Measurements from ENCODE around the gene A3GALT2.

The A3GALT2 gene

DNA sequence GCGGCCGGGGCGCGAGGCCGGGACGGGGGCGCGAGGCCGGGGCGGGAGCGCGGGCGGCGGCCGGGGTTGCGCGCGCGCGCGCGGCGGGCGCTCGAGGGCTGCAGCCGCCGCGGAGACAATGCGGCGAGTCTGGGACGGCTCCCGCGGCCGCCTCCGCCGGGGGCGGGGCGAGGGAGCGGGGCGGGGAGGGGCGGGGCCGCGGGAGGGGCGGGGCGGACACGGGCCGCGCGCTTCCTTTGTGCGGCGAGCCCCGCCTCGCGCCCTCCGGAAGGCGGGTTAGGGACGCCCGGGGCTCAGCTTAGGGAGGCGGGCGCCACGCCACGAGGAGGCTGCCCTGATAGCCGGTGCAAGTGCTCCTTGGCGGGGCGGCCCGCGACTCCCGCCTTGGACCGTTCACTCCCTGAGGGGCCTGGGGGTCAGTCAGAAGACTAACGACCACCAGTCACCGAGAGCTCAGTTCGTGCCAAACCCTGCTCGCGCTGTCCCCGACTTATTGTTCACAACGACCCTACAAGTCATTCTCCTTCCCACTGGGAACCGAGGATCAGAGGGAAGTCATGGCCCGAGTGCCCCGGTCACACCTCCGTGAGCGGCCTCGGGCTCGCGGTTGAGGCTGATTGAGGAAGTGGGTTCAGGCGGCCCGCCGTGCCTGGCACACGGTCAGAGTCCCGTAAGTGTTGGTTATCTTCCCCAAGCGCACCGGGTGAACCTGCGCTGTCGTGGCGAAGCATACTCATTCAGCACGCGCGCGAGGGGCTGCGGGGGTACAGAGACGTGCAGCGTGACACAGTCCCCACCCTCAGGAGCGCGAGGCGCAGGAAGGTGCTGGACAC lies 29.1 kb upstream of the A3GALT2 start:
- DNase-seq: peak; percentile 84

GRCh38 chr1:33349081-33349759 lies 28.3 kb upstream of the A3GALT2 start:
- DNase-seq: peak; percentile 44

DNA sequence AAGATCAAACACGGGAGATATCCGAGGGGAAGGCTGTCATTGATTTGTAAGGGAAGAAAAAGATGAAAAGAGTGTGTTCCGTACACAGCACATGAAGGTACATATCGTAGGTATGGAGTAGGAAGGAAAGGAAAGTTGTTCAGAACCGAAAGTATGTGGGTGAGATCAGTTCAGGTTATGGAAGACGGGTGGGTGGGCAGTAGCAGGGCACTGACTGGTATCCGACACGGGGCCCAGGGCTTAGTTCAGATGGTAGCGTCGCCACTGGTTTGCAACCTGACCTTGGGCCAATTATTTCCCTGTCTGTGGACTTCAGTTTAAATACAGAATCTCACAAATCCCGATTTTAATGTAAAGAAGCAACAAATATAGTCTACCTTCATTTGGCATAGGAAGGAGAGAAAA lies 27.8 kb upstream of the A3GALT2 start:
- no peak for DNase-seq

- DNase-seq: no peak
Observed at GRCh38 chr1:33348194-33348593, 27.3 kb upstream of the A3GALT2 start.

- peak; percentile 72 for DNase-seq
Observed at GRCh38 chr1:33347650-33347992, 26.7 kb upstream of the A3GALT2 start.

DNA sequence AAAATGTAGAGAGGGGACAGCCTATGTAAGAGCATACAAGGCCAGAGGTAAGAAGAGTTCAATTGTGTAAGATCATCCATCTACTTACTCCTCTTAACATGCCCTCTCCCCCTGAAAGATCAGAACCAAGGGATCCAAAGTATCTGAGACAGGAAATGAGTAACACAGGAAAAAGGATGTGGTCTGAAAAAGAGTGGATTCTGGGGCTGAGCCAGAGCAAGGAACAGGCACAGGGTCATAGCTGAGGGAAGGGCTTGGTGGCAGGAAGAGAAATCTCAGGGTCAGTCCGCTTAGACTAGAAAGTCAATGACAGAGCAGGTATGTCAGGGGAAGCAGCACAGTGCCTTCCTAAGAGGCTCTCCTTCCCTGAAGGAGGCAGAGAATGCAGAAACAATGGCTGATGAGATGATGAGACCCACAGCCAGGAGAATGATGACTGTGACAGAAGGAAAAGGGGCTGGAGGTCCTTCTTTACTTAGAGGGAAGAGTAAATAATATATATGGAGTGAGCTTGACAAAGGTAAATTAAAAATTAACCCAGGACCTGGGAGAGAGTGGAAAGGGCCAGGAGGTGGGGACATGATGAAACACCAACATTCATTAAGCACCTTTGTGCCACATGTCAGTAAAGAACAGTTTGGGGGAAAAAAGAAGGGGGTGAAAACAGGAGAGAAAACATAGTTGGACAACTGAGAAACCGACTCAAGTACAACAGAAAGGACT lies 26.2 kb upstream of the A3GALT2 start:
- no peak for DNase-seq

GRCh38 chr1:33346533-33346926 lies 25.6 kb upstream of the A3GALT2 start:
- DNase-seq: no peak

DNA sequence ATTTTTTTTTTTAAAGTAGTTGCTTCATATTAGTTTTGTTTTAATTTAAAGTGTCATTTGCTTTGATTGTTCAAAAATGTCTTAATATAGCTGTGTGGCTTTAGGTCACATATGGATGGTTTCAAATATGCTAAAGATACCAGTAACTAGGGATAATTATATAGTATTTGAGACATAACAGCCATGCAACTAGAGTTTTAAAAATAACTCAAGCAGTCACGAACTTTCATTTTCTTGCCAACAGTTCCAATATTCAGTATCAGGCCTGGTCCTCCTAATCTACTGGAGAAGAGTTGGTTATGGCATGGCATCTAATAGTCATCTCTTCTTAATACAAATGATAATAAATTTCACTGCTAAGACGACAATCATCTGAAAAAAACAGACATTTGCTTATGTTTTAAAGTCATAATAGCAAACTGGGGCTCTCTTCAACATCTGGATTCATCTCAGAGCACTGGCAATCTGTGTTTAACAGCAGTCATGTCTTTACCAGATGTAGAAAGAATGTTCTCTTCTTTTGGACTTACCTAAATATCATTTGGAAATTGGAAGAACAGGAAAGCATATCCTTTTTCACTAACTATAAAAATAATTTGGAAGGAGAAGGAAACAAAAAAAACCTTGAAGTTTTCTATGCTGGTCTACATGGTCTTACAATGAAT lies 24.1 kb upstream of the A3GALT2 start:
- no peak for DNase-seq

DNA sequence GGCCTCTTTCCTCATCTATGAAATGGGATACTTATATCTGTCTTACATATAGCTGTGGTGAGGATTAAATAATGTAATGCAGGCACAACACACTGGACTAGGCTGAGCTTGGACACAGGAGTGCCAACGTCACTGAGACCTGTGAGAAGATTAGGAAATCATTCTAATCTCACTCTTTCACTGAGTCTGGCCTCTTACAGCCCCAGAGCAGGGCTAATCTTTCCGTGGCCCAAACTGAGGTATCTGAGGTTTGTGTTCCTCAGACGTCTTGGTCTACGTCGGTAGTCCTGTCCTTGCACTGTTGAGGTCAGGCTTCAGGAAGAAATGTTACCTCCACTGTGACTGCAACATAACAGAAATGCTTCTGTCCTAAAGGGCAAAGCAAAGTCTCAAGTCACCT lies 22.6 kb upstream of the A3GALT2 start:
- no peak for DNase-seq

DNA sequence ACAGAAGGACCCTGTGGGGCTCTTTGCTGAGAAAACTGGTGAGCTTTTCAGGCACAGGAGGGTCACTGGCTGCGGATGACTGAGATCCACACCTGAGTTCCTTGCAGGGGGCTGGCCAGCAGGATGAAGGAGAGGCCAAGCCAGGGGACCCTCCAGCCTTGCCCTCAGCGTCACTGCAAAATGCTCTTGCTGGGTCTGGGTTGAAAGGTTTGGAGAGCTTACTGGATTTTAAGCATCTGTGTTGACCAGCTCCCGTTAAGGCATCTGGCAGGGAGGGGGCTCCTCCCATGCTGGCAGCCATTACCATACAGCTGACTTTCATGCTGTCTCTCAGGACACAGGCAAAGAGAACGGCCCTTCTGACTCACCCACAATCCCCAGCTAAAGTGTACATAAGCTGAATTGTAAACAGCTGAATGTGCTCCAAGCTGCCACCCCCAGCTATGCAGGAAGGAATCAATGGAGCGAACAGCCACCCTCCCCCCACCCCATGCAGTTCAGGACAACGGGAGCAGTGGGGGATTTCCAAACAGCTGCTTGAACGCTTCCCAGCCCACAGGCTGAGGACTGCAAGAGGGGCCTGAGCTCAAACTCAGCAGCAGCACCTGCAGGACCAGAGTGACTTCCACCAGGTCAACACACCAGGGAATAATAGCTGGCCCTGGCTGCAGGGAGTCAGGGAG lies 21.3 kb upstream of the A3GALT2 start:
- DNase-seq: peak; percentile 84

DNA sequence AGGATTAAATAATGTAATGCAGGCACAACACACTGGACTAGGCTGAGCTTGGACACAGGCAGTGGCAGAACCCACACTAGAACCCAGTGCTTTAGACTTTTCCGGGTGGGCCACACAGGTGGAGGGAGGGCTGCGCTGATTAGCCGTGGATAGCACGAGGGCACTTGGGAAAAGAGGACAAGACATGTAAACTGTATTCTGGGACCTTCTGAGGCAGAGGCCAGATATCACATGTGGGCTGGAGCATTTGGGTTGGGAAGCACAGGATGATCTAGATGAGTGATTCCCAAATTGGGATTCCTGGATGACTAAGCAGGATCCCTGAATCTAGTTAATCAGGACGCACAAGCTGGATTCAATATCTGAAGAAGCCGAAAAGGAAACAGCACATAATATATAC lies 20.3 kb upstream of the A3GALT2 start:
- no peak for DNase-seq

- no peak for DNase-seq
Observed at GRCh38 chr1:33339413-33339812, 18.5 kb upstream of the A3GALT2 start.

GRCh38 chr1:33338440-33339211 lies 17.7 kb upstream of the A3GALT2 start:
- peak; percentile 36 for DNase-seq

- DNase-seq: no peak
Observed at GRCh38 chr1:33338048-33338439, 17.1 kb upstream of the A3GALT2 start.

GRCh38 chr1:33337441-33337840 lies 16.5 kb upstream of the A3GALT2 start:
- peak; percentile 57 for DNase-seq

- peak; percentile 96 for DNase-seq
Observed at GRCh38 chr1:33336580-33336979, 15.7 kb upstream of the A3GALT2 start.

GRCh38 chr1:33335020-33335419 lies 14.1 kb upstream of the A3GALT2 start:
- no peak for DNase-seq

DNA sequence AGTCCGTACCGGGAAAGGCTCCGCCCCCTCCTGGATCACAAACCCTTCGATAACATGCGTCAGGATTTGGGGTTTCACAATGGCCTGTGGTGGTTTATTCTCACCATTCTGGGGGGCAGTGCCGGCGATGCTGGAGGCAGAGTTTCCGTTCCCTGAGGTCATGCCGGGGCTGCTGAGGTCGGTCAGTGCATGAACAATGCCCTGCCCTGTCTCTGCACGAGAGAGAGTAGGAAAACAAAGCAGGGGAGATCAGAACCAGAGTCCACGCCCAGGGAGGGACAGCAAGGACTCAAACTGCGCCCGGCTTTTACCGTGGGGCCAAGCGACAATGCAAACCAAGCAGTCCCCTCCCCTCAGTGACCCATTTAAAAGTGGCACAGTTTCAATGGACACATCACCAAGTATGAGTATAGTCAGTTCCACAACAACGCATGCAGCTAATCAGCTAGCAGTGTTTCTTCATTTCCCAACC lies 13.2 kb upstream of the A3GALT2 start:
- no peak for DNase-seq

DNA sequence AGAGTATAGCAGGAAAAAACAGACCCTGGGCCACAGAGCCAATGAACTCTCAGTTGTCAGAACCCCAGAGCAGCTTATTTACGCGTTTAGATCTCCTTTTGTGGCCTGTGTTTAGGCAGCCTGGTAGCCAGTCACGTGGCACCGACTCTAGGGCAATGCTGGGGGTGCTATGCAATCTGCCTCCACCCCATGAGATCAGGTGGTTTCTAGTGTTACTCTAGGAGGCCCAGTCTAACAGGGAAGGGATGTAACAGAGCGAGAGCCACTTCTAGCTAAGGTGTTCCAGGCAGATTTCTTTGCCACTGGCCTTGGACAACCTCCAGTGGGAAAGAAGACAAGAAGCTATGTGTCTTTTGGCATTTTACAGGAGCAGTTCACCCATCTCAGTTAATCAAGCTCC lies 12.0 kb upstream of the A3GALT2 start:
- no peak for DNase-seq

GRCh38 chr1:33332357-33332789 lies 11.5 kb upstream of the A3GALT2 start:
- no peak for DNase-seq

GRCh38 chr1:33331444-33332356 lies 10.8 kb upstream of the A3GALT2 start:
- no peak for DNase-seq
